ENCODE data around the gene HOMER2. TPM values are rescaled to one million over a fixed set of nuclear protein-coding genes. Genes with fewer than 3 reads are reported as not detected.

The HOMER2 gene
- total RNA-seq, 4 donors from 2014 or later, result 81.4 to 120 (median 99.2) TPM

GRCh38 chr15:82843566-82843965 lies 109.0 kb downstream of the HOMER2 start:
- Histone ChIP-seq H3K9me3 (no peaks in the 10 kb centered on the region), H3K4me1 (peaks cover 6% of the 10 kb centered on the region), H3K27me3 (no peaks in the 10 kb centered on the region), H3K4me3 (no peak overlapping the region), H3K27ac (no peak overlapping the region), H3K36me3 (no peaks in the 10 kb centered on the region)
- DNase-seq (ENCODE audit: low spot score in 2 of 2), result no peak
- WGBS, result 91% methylated on average over 3 of the region's 3 CpGs
- TF ChIP-seq POLR2A (IDR thresholded peaks at IDR 0.05) (no peak), POLR2AphosphoS5 (IDR thresholded peaks at IDR 0.05) (no peak), EP300 (IDR thresholded peaks at IDR 0.05) (no peak)
- TF ChIP-seq, protein P1, sequence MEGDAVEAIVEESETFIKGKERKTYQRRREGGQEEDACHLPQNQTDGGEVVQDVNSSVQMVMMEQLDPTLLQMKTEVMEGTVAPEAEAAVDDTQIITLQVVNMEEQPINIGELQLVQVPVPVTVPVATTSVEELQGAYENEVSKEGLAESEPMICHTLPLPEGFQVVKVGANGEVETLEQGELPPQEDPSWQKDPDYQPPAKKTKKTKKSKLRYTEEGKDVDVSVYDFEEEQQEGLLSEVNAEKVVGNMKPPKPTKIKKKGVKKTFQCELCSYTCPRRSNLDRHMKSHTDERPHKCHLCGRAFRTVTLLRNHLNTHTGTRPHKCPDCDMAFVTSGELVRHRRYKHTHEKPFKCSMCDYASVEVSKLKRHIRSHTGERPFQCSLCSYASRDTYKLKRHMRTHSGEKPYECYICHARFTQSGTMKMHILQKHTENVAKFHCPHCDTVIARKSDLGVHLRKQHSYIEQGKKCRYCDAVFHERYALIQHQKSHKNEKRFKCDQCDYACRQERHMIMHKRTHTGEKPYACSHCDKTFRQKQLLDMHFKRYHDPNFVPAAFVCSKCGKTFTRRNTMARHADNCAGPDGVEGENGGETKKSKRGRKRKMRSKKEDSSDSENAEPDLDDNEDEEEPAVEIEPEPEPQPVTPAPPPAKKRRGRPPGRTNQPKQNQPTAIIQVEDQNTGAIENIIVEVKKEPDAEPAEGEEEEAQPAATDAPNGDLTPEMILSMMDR (IDR thresholded peaks at IDR 0.05), result no peak

GRCh38 chr15:82840166-82840565 lies 112.4 kb downstream of the HOMER2 start:
- Histone ChIP-seq H3K4me3 (no peak overlapping the region), H3K4me1 (peaks cover 4% of the 10 kb centered on the region), H3K27ac (no peak overlapping the region), H3K36me3 (peaks cover 31% of the 10 kb centered on the region), H3K9me3 (no peaks in the 10 kb centered on the region), H3K27me3 (no peaks in the 10 kb centered on the region)
- no peak for DNase-seq (ENCODE audit: low spot score in 2 of 2)
- TF ChIP-seq POLR2AphosphoS5 (IDR thresholded peaks at IDR 0.05) (no peak), POLR2A (IDR thresholded peaks at IDR 0.05) (no peak), EP300 (IDR thresholded peaks at IDR 0.05) (no peak)
- TF ChIP-seq, protein P1 (IDR thresholded peaks at IDR 0.05), result no peak
- 94% methylated on average over 4 of the region's 4 CpGs for WGBS

DNA sequence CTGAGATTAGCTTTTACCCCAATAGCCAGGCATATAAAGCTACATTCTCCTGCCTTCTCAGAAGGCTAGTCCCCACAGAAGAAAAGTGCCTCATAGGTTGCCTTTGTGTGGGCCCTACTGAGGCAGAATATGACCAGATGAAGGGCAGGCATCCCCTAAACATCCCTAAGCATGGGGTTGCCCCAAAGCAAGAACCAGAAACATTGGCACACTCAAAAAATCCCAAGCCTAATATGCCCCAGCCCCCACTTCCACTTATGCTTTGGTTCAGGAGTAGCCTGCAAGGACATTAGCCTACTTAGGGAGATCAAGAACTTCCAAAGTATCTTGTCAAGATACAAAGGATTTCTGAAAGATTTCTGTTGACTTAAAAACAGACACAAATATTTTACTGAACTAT lies 113.4 kb downstream of the HOMER2 start:
- H3K36me3 ChIP-seq, result peaks cover 41% of the 10 kb centered on the region
- H3K4me1 ChIP-seq, result no peaks in the 10 kb centered on the region
- no peaks in the 10 kb centered on the region for H3K9me3 ChIP-seq
- DNase-seq (ENCODE audit: low spot score in 2 of 2), result no peak
- no peak overlapping the region for H3K4me3 ChIP-seq
- H3K27me3 ChIP-seq, result no peaks in the 10 kb centered on the region
- TF ChIP-seq, protein P1 (IDR thresholded peaks at IDR 0.05), result no peak
- TF ChIP-seq EP300 (IDR thresholded peaks at IDR 0.05) (no peak), POLR2A (IDR thresholded peaks at IDR 0.05) (no peak), POLR2AphosphoS5 (IDR thresholded peaks at IDR 0.05) (no peak)
- H3K27ac ChIP-seq, result no peak overlapping the region

DNA sequence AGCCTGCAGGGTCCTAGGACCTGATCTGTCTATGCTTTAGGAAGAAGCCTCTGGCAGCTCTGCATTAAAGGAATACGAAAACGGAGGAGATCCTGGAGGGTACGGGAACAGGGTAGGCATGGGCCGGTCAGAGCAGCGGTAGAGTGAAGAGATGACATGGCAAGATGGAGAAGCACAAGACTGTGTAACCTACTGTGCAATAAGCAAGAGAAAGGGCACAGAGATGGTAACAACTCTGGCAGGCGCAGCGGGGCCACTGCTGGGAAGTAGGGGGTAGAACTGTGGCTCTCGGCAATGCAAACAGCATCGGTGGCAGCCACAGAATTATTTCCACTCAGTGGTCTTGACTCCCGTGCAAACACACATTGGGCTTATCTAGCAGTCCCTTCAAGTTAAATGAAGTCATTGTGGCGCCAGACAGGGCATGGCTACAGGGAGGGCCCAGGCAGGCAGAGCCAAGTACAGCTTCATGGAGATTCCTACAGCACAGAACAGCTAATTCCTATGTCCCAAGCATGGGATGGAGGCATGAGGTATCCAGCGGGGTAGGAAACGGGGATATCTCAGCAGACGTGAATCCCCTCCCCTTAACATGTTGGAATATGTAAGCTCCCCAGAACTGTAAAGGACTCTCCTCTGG lies 114.3 kb downstream of the HOMER2 start:
- Histone ChIP-seq H3K27ac (no peak overlapping the region), H3K9me3 (no peaks in the 10 kb centered on the region), H3K4me3 (no peak overlapping the region), H3K4me1 (no peaks in the 10 kb centered on the region), H3K27me3 (no peaks in the 10 kb centered on the region), H3K36me3 (peaks cover 50% of the 10 kb centered on the region)
- no peak for DNase-seq (ENCODE audit: low spot score in 2 of 2)
- TF ChIP-seq EP300 (IDR thresholded peaks at IDR 0.05), result no peak
- TF ChIP-seq, protein P1 (IDR thresholded peaks at IDR 0.05), result no peak
- no peak for TF ChIP-seq POLR2A (IDR thresholded peaks at IDR 0.05)
- no peak for TF ChIP-seq POLR2AphosphoS5 (IDR thresholded peaks at IDR 0.05)
- 91% methylated on average over 14 of the region's 14 CpGs for WGBS

DNA sequence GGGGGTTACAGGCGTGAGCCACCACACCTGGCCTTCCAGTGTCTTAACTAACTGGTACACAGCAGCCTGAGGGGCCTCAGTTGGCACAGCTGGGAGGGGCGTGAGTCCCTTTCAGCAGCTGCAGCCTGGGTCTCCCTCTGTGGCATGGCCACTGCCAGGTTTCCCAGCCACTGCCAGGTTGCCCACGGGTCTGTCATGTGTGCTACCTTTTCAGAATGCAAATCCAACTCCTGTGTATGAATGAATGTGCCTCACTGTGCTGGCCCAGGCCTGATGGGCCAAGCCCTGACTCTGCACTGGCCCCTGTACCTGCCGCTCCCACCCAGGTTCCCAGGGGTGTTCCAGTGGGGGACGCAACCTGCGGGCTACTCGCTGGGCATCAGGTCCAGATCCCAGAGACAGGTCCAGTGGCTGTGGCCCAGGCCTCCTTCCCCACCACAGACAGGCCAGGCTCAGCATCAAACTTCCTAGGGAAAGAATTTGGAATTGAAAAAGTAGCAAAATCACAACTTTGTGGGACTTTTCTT lies 117.1 kb downstream of the HOMER2 start:
- 100% methylated on average over 4 of the region's 7 CpGs for WGBS
- peaks cover 78% of the 10 kb centered on the region for H3K36me3 ChIP-seq

More for the DNA sequence above, 117.1 kb downstream of the HOMER2 start:
- no peak overlapping the region for H3K27ac ChIP-seq
- H3K4me1 ChIP-seq, result peaks cover 10% of the 10 kb centered on the region
- no peaks in the 10 kb centered on the region for H3K9me3 ChIP-seq
- no peaks in the 10 kb centered on the region for H3K27me3 ChIP-seq
- DNase-seq (ENCODE audit: low spot score in 2 of 2), result no peak
- TF ChIP-seq POLR2AphosphoS5 (IDR thresholded peaks at IDR 0.05) (no peak), POLR2A (IDR thresholded peaks at IDR 0.05) (no peak), EP300 (IDR thresholded peaks at IDR 0.05) (no peak)
- TF ChIP-seq, protein P1 (IDR thresholded peaks at IDR 0.05), result no peak
- no peak overlapping the region for H3K4me3 ChIP-seq

Data from suprapubic skin (tissue), 4 donors.